HUDEP-2 (cell line): ENCODE measurements around the gene IRF3.

Experiments used
- DNase-seq, 76 experiments: peaks; one replicate each; lab custom pipeline; 2025; ENCODE audit not compliant: unreplicated experiment in 76 of 76; lab: John Stamatoyannopoulos, UW

Gene IRF3

GRCh38 chr19:49687566-49688316 lies 22.1 kb upstream of the IRF3 start:
- no peak for DNase-seq

GRCh38 chr19:49687150-49687549 lies 21.5 kb upstream of the IRF3 start:
- no peak for DNase-seq

- no peak for DNase-seq
Observed at GRCh38 chr19:49686503-49687088, 20.9 kb upstream of the IRF3 start.

- DNase-seq = no peak
Observed at GRCh38 chr19:49685845-49686332, 20.2 kb upstream of the IRF3 start.

- DNase-seq = no peak
Observed at GRCh38 chr19:49684983-49685553, 19.4 kb upstream of the IRF3 start.

- DNase-seq = peak in 24 of 76 experiments; percentile 15 to 44 (median 28)
Observed at GRCh38 chr19:49684251-49684982, 18.8 kb upstream of the IRF3 start.

GRCh38 chr19:49683814-49684250 lies 18.2 kb upstream of the IRF3 start:
- no peak for DNase-seq

GRCh38 chr19:49682274-49682673 lies 16.6 kb upstream of the IRF3 start:
- no peak for DNase-seq

- no peak for DNase-seq
Observed at GRCh38 chr19:49681830-49682229, 16.2 kb upstream of the IRF3 start.

- peak in 72 of 76 experiments; percentile 57 to 97 (median 88) for DNase-seq
Observed at GRCh38 chr19:49680421-49681351, 15.0 kb upstream of the IRF3 start.

GRCh38 chr19:49679771-49680413 lies 14.2 kb upstream of the IRF3 start:
- DNase-seq = no peak

GRCh38 chr19:49678985-49679770 lies 13.5 kb upstream of the IRF3 start:
- no peak for DNase-seq

- DNase-seq = peak in 64 of 76 experiments; percentile 9 to 83 (median 66)
Observed at GRCh38 chr19:49677901-49678674, 12.4 kb upstream of the IRF3 start.

GRCh38 chr19:49677231-49677900 lies 11.7 kb upstream of the IRF3 start, which contains the start of gene PRMT1:
Gene PRMT1 (plus strand): TSS chr19:49677271. CDS start chr19:49677281, 10 bp downstream.
- peak in 41 of 76 experiments; percentile 27 to 78 (median 53) for DNase-seq

- DNase-seq = peak; percentile 99 to 100 (median 100)
Observed at GRCh38 chr19:49676784-49677230, 11.2 kb upstream of the IRF3 start.

GRCh38 chr19:49676136-49676783 lies 10.6 kb upstream of the IRF3 start:
- DNase-seq = peak in 68 of 76 experiments; percentile 60 to 100 (median 91)
